Stimulated activated CD4-positive, alpha-beta T cell treated with anti-CD3 and anti-CD28 coated beads, Interleukin-12 subunit alpha, Interleukin-12 subunit beta, amount 100 ng/mL, for 4 hours (primary cell): Measurements from ENCODE around the gene NPLOC4.

Experiments
- DNase-seq: peaks from one replicate; pipeline ENCODE4 v3.0.0-alpha.2; 2020

The NPLOC4 gene

GRCh38 chr17:81563861-81564586 is 72.9 kb downstream of the NPLOC4 start:
- DNase-seq = no peak

- no peak for DNase-seq
Observed at GRCh38 chr17:81561494-81561885, 75.4 kb downstream of the NPLOC4 start.

- no peak for DNase-seq
Observed at GRCh38 chr17:81558941-81559806, 77.7 kb downstream of the NPLOC4 start.

GRCh38 chr17:81558115-81558468 is 78.8 kb downstream of the NPLOC4 start:
- no peak for DNase-seq

- DNase-seq = no peak
Observed at GRCh38 chr17:81557276-81558114, 79.4 kb downstream of the NPLOC4 start.

GRCh38 chr17:81556863-81557262 is 80.0 kb downstream of the NPLOC4 start:
- DNase-seq = no peak

GRCh38 chr17:81556175-81556691 is 80.7 kb downstream of the NPLOC4 start:
- DNase-seq = no peak

GRCh38 chr17:81553616-81554181 is 83.2 kb downstream of the NPLOC4 start:
- no peak for DNase-seq

- DNase-seq = peak; percentile 75
Observed at GRCh38 chr17:81553018-81553615, 83.8 kb downstream of the NPLOC4 start.

GRCh38 chr17:81552244-81553017 is 84.5 kb downstream of the NPLOC4 start, which contains the start of gene FAAP100:
TSS of gene FAAP100 (minus strand) at chr17:81552353. CDS start at chr17:81552330, 23 bp downstream.
- peak; percentile 81 for DNase-seq

- DNase-seq = no peak
Observed at GRCh38 chr17:81551458-81552243, 85.3 kb downstream of the NPLOC4 start.

- no peak for DNase-seq
Observed at GRCh38 chr17:81550830-81551457, 86.0 kb downstream of the NPLOC4 start.

GRCh38 chr17:81550285-81550684 is 86.6 kb downstream of the NPLOC4 start:
- no peak for DNase-seq

GRCh38 chr17:81549826-81550225 is 87.1 kb downstream of the NPLOC4 start:
- no peak for DNase-seq

- DNase-seq = no peak
Observed at GRCh38 chr17:81549031-81549557, 87.8 kb downstream of the NPLOC4 start.

GRCh38 chr17:81547614-81547982 is 89.3 kb downstream of the NPLOC4 start:
- no peak for DNase-seq

- DNase-seq = no peak
Observed at GRCh38 chr17:81546906-81547613, 89.9 kb downstream of the NPLOC4 start.

- DNase-seq = no peak
Observed at GRCh38 chr17:81545160-81545949, 91.6 kb downstream of the NPLOC4 start.
